ENCODE measurements around the gene SNX18.

The SNX18 gene

GRCh38 chr5:54589786-54590185, 72.2 kb downstream of the SNX18 start:
- DNase-seq, result no peak

DNA sequence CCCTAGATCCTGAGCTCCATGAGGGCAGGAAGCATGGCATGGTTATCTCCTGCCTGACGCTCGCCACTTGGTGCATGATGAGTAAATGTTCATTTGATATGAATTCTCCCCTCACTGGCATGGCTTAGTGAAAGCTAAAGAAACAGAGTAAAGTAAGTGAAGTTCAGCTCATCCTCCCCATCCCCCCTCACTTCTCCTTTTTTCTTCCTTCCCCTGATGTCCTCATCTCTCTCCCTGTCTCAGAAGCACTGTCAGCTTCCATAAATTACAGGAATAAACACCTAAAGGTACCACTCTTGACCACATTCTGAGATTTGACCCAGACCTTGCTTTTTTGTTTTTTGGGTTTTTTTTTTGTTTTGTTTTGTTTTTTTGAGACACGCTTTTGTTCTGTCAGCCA, 73.3 kb downstream of the SNX18 start:
- no peak for DNase-seq

GRCh38 chr5:54593779-54594178, 76.2 kb downstream of the SNX18 start:
- no peak for DNase-seq

DNA sequence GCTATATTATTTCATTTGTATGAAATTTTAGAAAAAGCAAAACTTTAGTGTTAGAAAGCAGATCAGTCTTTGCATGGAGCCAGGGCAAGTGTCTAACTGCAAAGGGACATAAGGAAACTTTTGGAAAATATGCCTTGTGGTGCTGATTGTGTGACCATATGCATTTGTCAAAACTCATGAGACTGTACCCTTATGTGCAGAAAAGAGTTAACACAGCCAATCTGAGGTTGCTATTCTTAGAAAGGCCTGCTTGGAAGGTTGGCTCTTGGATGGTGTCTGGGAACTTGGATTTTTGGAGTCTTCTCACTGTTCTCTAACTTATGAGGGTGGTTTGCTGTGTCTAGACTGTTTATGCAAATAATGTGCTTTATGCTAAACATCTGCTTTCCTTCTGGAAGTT, 76.6 kb downstream of the SNX18 start:
- DNase-seq, result no peak

- DNase-seq, result no peak
Measured at GRCh38 chr5:54595721-54596120, 78.2 kb downstream of the SNX18 start.
